Measurements from ENCODE around the gene C1GALT1C1.
A peak's percentile ranks its signal among the peaks of the same experiment; 100 is the strongest.
"Not testable (repeated sequence)": the region's sequence is repeated elsewhere in the genome, so short reads cannot be mapped to it uniquely, and the experiment has no call there.

C1GALT1C1 gene

GRCh38 chrX:120629667-120630537, at the start of gene C1GALT1C1:
TSS of gene C1GALT1C1 (minus strand) at chrX:120630054. CDS start at chrX:120627166, 2,888 bp downstream.
- DNase-seq (ENCODE audit: low read depth in 2 of 2): peak; percentile 73

- no peak for DNase-seq (ENCODE audit: low read depth in 2 of 2)
Observed at GRCh38 chrX:120677004-120677652, 47.3 kb upstream of the C1GALT1C1 start.

- no peak for DNase-seq (ENCODE audit: low read depth in 2 of 2)
Observed at GRCh38 chrX:120672841-120673530, 43.1 kb upstream of the C1GALT1C1 start.

- DNase-seq (ENCODE audit: low read depth in 2 of 2): no peak
Observed at GRCh38 chrX:120672389-120672788, 42.5 kb upstream of the C1GALT1C1 start.

- DNase-seq (ENCODE audit: low read depth in 2 of 2): no peak
Observed at GRCh38 chrX:120671963-120672362, 42.1 kb upstream of the C1GALT1C1 start.

GRCh38 chrX:120668357-120668756, 38.5 kb upstream of the C1GALT1C1 start:
- DNase-seq (ENCODE audit: low read depth in 2 of 2): no peak

- DNase-seq (ENCODE audit: low read depth in 2 of 2): not testable (repeated sequence)
Observed at GRCh38 chrX:120664535-120664934, 34.7 kb upstream of the C1GALT1C1 start.

- DNase-seq (ENCODE audit: low read depth in 2 of 2): no peak
Observed at GRCh38 chrX:120664081-120664480, 34.2 kb upstream of the C1GALT1C1 start.

- no peak for DNase-seq (ENCODE audit: low read depth in 2 of 2)
Observed at GRCh38 chrX:120662662-120663061, 32.8 kb upstream of the C1GALT1C1 start.

- no peak for DNase-seq (ENCODE audit: low read depth in 2 of 2)
Observed at GRCh38 chrX:120660637-120661036, 30.8 kb upstream of the C1GALT1C1 start.

GRCh38 chrX:120653000-120653399, 23.1 kb upstream of the C1GALT1C1 start:
- DNase-seq (ENCODE audit: low read depth in 2 of 2): no peak

- not testable (repeated sequence) for DNase-seq (ENCODE audit: low read depth in 2 of 2)
Observed at GRCh38 chrX:120652256-120652655, 22.4 kb upstream of the C1GALT1C1 start.

- no peak for DNase-seq (ENCODE audit: low read depth in 2 of 2)
Observed at GRCh38 chrX:120647127-120647526, 17.3 kb upstream of the C1GALT1C1 start.

GRCh38 chrX:120642871-120643270, 13.0 kb upstream of the C1GALT1C1 start:
- no peak for DNase-seq (ENCODE audit: low read depth in 2 of 2)

- no peak for DNase-seq (ENCODE audit: low read depth in 2 of 2)
Observed at GRCh38 chrX:120638619-120639018, 8.8 kb upstream of the C1GALT1C1 start.

GRCh38 chrX:120625371-120625770, 4.5 kb downstream of the C1GALT1C1 start:
- DNase-seq (ENCODE audit: low read depth in 2 of 2): no peak

- DNase-seq (ENCODE audit: low read depth in 2 of 2): no peak
Observed at GRCh38 chrX:120617996-120618630, 11.7 kb downstream of the C1GALT1C1 start.

GRCh38 chrX:120614816-120615215, 15.0 kb downstream of the C1GALT1C1 start:
- DNase-seq (ENCODE audit: low read depth in 2 of 2): no peak

GRCh38 chrX:120612086-120612485, 17.8 kb downstream of the C1GALT1C1 start:
- no peak for DNase-seq (ENCODE audit: low read depth in 2 of 2)

GRCh38 chrX:120604361-120604782, 25.5 kb downstream of the C1GALT1C1 start:
- DNase-seq (ENCODE audit: low read depth in 2 of 2): no peak

GRCh38 chrX:120603707-120604360, 26.0 kb downstream of the C1GALT1C1 start, which contains the start of gene MCTS1:
TSS of gene MCTS1 (plus strand) at chrX:120604101. CDS start at chrX:120604237, 136 bp downstream.
- peak; percentile 29 to 30 for DNase-seq (ENCODE audit: low read depth in 2 of 2)

Measured in stimulated activated CD4-positive, alpha-beta T cell treated with anti-CD3 and anti-CD28 coated beads, Interleukin-1b, Interleukin-23, amount 100 ng/mL, for 1 hour (primary cell).